HG02852 (cell line): ENCODE data around the gene CSRP2.
A peak's percentile ranks its signal among the peaks of the same experiment; 100 is the strongest.

Experiments
- ATAC-seq: cut with Tn5 transposase; IDR thresholded peaks from one replicate; pipeline ENCODE4 v1.9.1; 2021; ENCODE audit warnings: mild to moderate bottlenecking, moderate library complexity; ENCODE audit not compliant: unreplicated experiment

The CSRP2 gene

DNA sequence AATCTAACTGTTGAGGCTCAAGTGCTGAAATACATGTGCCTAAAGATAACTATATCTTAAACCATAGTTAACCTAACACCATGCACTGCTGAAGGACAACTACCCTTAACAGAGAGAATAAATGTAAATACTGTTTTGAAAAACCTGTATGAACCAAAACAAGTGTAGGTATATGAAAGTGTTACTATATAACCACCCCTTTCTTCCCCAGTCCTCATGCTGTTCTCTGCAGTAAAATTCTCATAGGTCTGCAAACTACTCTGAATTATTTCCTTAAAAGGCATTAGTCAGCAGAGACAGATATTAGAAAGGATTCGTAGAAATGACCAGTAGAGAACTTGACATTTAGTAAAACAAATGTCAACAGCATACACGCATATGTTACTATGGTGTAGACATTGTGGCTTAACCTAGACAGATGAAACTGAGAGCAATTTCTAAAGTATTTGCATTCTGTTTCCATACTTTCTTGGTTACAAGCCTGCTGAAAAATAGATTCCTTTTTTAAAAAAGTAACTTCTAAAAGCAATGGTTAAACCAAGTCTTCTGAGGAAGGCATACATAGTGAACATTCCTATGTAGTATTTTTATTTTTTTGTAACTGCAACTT is 13.9 kb downstream of the CSRP2 start:
- peak; percentile 81 for ATAC-seq

DNA sequence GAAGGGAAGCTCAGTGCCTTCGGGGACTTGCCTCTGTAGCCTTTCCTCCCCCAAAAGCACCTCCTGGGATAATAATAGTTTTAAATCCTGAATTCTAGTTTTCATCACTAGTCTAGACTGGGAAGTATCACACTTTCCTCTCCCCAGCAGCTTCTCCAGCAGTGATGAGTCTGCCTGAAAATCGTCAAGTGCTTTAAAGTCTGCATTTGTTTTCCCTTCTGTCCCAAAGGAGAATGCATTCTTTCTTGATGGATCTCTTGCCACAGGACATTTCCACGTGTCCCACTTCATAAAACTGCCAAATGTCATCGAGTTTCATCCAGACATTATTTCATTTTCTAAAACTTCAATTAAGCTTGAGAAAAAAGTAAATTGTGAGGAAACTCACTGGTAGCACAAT is 15.0 kb downstream of the CSRP2 start:
- ATAC-seq: no peak

DNA sequence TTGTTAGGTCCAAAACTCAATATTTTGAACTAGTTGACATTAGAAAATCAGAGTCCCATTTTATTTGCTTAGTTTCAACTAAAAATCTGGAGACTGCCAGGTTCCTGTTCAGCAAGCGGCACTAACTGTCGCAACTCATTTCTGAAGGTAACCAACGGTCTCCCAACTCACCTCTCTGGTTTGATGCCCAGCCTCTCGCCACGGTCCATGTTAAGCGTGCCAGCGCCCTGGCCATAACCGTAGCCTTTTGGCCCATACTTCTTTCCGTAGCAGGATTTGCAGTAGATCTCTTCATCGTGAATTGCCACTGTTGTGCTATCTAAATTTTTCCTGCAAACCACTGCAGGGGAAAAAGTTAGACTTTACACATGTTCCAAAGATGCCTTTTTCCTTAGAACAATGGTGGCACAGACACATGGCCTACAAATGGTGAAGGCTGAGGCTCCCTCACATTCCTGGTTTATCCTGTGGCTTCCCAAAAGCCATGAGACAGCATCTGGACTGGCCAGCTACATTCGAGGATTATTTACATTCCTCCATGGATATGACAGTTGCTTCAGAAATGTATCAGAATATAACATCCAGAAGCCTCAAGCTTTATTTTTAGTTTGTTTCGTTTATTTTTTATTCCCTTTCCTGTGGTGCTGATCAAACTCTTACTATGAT is 15.7 kb downstream of the CSRP2 start:
- no peak for ATAC-seq

DNA sequence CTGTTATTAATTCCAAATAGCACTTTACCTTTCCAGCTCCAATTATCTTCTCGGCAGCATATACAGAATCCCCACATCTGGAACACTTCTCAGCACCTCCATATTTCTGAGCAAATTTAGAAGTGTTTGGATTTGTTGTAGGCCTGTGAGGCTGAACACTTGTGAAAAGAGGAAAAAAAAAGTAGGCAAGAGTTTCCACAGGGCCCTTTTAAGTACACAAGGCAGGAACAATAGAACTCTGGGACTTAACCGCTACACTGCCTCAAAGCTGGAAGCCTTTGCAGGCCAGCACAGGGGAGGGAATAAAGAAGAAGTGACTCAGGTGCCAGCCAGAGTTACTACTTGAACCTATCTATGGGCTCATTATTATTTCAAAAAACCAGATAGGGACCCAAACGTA is 18.6 kb downstream of the CSRP2 start:
- ATAC-seq: no peak

DNA sequence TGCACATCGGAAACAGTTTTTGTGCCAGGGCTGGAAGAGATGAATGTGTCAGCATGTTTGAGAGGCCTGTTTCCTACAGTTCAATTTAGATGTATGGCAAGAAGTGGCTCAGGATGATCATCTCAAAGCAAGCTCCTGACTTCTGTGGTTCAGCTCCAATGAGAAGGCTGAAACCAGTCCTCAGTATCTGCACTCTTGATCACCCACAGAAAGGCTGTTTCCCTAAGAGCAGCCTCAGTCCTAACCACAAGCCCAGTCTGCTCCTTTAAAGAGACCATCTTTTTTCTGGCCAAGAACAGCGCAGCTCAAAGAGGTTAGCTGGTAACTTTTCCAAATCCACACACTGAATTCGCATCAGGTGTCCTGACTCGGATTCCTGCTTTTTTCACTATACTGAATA is 19.2 kb downstream of the CSRP2 start:
- ATAC-seq: peak; percentile 94

DNA sequence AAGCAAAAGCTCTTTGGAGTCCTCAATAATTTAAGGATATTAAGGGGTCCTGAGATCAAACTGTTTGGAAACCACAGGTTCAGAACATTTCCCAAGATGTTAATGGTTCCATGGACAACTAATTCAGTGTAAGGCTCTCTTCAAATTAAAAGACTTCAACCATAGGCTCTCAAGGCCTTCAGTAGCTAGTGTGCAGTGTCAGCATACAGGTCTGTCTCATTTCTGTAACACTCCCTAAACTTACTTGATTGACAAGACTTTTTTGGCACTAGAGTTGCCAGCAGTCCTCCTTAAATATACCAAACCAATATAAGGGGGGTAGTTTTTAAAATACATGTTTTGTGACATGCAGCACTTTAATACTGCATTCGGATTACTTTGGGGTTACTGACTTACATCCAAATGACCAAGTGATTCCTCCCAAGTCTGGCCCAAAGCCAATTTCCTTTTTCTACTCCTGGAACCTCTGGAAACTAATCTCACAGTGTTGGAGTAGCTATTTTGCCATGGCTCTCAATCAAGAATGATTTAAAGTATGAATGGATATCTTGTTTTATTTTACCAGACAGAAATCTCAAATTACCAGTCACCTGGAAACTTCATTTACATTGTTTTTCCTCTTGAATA is 22.7 kb downstream of the CSRP2 start:
- no peak for ATAC-seq

DNA sequence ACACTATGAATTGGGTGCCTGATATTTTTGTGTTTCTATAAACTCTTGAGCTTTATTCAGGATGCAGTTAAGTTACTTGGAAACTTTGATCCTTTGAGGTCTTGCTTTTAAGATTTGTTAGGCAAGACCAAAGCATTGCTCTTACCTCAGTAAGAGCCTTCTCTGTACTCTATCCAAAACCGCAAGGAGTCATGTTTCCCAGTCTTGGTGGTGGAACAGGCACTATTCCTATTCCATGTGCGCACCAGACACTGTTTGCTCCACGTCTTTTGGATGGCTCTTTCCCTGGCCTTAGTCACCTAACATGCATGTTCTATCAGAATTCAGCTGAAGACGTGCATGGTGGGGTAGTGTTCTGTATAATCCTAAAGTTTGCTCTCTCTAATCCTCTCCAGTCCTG is 23.5 kb downstream of the CSRP2 start:
- no peak for ATAC-seq

DNA sequence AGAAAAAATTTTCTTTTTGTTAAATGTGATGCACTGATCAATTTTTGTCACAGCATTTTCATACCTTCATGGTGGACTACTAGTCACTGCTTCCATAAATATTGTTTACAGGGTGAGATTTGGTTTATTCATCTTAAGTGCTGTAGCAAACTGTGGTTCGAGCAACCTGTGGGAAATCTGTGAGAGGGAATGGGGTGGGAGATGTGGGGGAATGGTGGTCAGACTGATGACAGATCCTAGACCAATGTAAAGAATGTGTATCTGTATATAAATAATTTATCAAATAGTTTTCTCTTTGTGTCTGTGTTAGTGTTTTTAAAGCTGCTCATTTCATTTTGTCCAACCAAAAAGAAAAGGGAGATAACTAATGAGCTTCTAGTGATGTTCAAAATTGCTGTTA is 26.7 kb downstream of the CSRP2 start:
- no peak for ATAC-seq

DNA sequence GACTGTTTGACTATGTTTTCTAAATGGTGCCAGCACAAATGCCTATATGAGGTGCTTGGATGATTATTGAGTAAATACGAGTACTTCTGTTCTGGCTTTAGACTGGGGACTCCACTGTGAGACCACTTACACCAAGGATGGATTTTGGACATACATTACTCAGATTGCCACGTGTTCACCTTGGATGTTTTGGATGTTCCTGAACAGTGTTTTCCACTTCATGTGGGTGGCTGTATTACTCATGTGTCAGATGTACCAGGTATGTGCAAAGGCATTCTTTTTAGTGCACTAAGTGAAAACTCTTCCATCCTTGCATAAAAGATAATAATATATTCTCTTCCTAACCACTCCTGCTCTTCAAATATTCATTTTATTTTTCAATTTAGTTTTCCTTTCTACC is 30.7 kb downstream of the CSRP2 start:
- ATAC-seq: no peak

DNA sequence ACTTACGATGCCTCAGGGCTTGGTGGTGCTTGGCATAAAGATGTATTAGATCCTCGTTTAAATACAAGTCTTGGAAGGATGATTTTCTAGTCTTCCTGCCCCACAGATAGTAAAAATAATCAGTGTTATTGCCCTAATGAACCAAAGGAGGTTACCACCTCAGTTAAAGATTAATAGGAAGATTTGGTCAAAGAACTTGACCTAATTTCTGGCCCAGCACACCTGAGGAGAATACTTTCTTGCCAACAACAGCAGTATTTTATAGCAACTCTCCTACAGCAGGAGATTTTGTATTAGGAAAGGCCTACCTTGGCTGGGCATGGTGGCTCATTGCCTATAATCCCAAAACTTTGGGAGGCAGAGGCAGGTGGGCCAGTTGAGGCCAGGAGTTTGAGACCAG is 31.6 kb downstream of the CSRP2 start:
- no peak for ATAC-seq

DNA sequence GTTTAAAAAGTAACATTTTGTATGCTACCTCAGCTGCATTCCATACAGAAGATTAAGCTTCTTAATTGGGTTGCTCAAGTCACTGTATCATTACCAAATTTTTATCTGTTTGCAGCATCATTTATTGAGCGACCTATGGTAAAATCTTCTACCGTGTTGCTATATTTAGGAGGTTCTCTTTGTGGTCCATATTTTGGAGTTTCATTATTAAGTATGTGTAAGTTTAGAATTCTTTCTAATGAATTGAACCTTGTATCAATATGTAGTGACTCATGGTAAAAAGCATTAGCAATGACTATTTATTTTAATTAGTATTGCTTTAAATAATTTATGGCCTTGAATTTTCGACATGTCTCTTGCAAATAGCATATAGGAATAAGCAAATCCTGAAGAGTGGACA is 42.2 kb downstream of the CSRP2 start:
- ATAC-seq: no peak

DNA sequence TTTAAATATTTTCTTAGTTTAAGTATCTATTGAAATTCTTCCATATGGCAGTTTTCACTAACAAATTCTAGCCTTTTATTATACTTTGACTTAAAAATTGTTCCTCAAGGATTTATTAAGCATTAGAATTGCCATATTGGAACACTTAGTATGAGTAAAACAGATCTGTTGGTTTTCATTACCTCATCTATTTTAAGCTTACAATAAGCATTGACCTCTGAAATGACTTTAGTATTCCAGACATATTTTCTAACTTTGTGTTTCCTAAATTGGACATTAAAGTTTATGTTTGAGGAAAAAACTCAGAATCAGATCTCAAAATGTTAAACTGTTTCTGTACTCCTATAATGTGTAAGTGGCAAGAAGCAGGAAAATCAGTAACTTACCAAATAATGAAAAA is 48.4 kb downstream of the CSRP2 start:
- no peak for ATAC-seq

DNA sequence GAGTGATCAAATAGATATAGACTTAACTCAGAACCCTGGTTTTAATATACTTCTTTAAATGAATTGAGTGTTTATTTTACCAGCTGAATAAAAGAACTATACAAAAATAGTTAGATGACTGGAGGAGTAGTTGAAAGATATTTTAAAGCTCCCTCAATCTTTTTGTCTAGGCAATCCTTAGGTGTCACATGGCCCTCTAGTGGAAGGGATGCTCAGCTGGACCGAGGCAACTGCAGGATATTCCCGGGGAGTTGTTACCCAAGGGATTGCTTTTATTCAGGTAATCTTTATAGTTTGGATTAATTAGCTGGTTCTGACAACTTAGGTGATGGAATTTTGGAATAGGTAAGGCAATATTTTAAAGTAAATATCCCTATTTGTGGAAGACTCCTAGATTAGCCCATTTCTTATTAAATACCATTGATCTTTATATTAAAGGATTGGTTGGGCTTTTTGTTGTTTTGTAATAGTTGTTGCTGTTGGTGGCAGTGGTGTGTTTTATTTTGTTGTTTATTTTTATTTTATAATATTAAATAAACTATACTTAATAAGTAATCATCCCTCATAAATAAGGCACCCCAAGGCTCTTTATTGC is 57.8 kb downstream of the CSRP2 start:
- no peak for ATAC-seq

DNA sequence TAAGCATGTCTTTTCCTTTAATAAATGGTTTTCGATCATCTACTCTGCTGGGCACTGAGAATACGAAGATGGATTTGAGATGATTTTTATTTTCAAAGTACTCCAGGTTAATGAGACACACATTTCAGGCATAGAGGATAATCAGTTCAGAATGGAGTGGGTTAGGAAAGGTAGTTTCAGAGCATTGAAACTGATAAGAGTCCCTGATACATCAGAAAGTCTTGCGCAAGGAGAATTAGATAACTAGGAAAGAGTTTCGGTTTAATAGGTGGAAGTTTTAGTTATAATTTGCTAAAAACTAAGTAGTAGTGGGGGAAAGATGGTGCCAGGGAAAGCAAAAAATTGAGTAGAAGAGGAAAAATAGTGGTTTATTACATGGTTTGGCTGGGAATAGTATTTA is 64.8 kb downstream of the CSRP2 start:
- ATAC-seq: no peak

DNA sequence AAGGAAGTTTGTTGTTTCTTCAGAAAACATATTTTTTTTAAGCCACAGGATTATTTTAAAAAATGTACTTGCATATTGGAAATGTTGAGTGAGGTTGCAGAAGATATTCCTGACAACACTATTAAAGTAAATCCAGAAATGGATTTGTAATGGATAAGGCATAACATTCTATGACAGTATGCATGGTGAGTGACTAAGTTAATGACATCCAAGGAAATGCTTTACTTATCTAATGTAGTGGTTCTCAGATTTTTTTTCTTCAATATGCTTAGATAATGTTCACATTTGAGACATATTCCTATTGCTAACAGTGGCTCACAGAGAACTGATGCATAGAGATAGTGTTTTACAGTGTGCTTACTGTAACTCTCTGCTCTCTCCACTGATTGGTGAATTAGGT is 65.6 kb downstream of the CSRP2 start:
- ATAC-seq: no peak

DNA sequence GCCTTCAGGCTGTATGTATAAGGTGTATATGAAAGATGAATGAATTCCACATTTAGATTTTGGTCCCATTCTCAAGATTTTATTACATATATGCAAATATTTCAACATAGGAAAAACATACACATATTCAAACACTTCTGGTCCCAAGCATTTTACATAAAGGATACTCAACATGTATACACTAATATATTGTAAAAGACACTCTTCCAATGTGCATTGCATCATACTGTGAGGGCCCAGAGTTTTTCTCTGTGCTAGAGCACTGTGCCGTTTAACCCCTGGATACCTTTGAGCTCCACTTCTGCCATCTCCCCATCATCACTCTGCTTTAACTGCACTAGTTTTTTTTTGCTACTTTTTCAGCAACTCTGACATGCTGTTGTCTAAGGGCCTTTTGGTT is 66.8 kb downstream of the CSRP2 start:
- no peak for ATAC-seq

DNA sequence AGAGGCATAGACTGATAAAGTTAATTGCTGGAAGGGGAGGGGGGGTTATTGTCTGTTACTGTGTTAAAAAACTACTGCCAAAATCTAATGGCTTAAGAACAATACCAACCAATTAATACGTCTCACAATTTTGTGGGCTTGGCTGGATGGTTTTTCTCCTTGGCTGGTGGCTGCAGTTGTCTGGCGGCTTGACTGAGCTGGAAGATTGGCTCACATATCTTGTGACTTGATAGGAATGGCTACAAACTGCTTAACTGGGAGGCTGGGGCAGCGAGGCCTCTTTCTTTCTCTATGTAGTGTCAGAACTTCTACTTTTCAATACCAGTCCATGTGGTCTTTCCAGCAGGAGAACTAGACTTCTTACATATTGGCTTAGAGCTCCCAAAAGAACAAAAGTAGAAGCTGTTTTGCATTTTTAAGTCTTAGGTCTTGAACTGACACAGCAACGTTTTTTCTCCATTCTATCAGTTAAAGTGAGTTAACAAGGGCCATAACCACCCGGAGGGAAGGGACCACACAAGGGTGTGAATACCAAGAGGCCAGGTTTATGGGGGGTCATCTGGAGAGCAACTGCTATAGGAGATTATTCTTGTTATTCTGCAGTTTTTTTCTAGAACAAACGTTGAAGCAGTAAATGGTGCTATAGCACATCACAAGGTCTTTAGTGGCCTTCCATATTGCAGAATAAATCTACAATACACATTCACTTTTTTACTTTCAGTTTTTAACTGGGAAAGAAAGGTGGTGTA is 68.0 kb downstream of the CSRP2 start:
- ATAC-seq: no peak
